ENCODE data around the gene RRAD.

Gene RRAD

GRCh38 chr16:66928702-66929388, 3.5 kb upstream of the RRAD start (continued):
- TF ChIP-seq ZNF398 (tag by site-specific recombination; IDR thresholded peaks at IDR 0.05) (no peak), ZNF175 (tag by site-specific recombination; IDR thresholded peaks at IDR 0.05) (no peak), ZNF19 (tag by site-specific recombination; IDR thresholded peaks at IDR 0.05; ENCODE audit: low read depth) (no peak)

- peaks cover 4 to 16% of the 10 kb centered on the region in 2 experiments; a peak in 2 of 3 replicates for H3K36me3 ChIP-seq (ENCODE audit: control insufficient read depth in 2 of 2, insufficient read depth in 1 of 2, low read length in 2 of 2)
- ChIA-PET POLR2A (interaction anchor here (0.9 to 1.4 kb wide), 8 partner anchors 8 to 36 kb away, joined by 3 to 11 read pairs (median 5); no protein-coding TSS in a partner anchor), CTCF (interaction anchor here (0.6 to 15.1 kb wide), 17 partner anchors 8 to 619 kb away, joined by 3 to 268 read pairs (median 3); partner anchors contain the start of gene CDH16)
- TF ChIP-seq ZNF311 (tag by site-specific recombination; IDR thresholded peaks at IDR 0.05; ENCODE audit: borderline replicate concordance) (0 out of 2 replicates have a peak, but pooled peaks have one; percentile 30), MEIS1 (CRISPR knock-in tag; IDR thresholded peaks at IDR 0.05; ENCODE audit: borderline replicate concordance) (no peak)
- H3K4me3 ChIP-seq (ENCODE audit: low read depth, low read length): no peak overlapping the region
- no peak overlapping the region for H3K27ac ChIP-seq (ENCODE audit: extremely low read depth, low read depth, low read length)
- no peaks in the 10 kb centered on the region; the same call in 1 of the 2 replicates for H3K4me1 ChIP-seq (ENCODE audit: control insufficient read depth, insufficient read depth, low read length)
- no peaks in the 10 kb centered on the region for H3K9me3 ChIP-seq (ENCODE audit: control insufficient read depth, insufficient read depth, low read depth, low read length)
These were observed 2.7 kb upstream of the RRAD start for GRCh38 chr16:66927918-66928649.

- Histone ChIP-seq H3K9me3 (ENCODE audit: control insufficient read depth, insufficient read depth, low read depth, low read length) (no peaks in the 10 kb centered on the region), H3K4me3 (ENCODE audit: low read depth, low read length) (no peak overlapping the region), H3K4me1 (ENCODE audit: control insufficient read depth, insufficient read depth, low read length) (no peaks in the 10 kb centered on the region; the same call in 1 of the 2 replicates), H3K36me3 (ENCODE audit: control insufficient read depth in 2 of 2, insufficient read depth in 1 of 2, low read length in 2 of 2) (peaks cover 4 to 8% of the 10 kb centered on the region in 2 experiments; a peak in 2 of 3 replicates), H3K27ac (ENCODE audit: extremely low read depth, low read depth, low read length) (0 out of 2 replicates have a peak overlapping the region, but pooled peaks have one; percentile 12)
- ChIA-PET CTCF (interaction anchor here (0.6 to 15.1 kb wide), 9 partner anchors 15 to 97 kb away, joined by 3 to 268 read pairs (median 3); partner anchors contain the start of gene NAE1), POLR2A (interaction anchor here (1.4 kb wide), 1 partner anchor 21 kb away, joined by 5 read pairs; no protein-coding TSS in a partner anchor)
- no peak for TF ChIP-seq KLF10 (tag by site-specific recombination; IDR thresholded peaks at IDR 0.05)
- TF ChIP-seq ZNF558 (tag by site-specific recombination; IDR thresholded peaks at IDR 0.05): no peak
- TF ChIP-seq ZNF416 (tag by site-specific recombination; IDR thresholded peaks at IDR 0.05): no peak
- no peak for TF ChIP-seq ZNF473 (tag by site-specific recombination; IDR thresholded peaks at IDR 0.05)
- peak; percentile 86 for TF ChIP-seq ZIC2 (tag by site-specific recombination; IDR thresholded peaks at IDR 0.05)
- peak; percentile 54 for TF ChIP-seq ZNF398 (tag by site-specific recombination; IDR thresholded peaks at IDR 0.05)
- no peak for TF ChIP-seq HIC1 (tag by site-specific recombination; IDR thresholded peaks at IDR 0.05)
- TF ChIP-seq ZBTB8A (tag by site-specific recombination; IDR thresholded peaks at IDR 0.05): 0 out of 2 replicates have a peak, but pooled peaks have one; percentile 13
- TF ChIP-seq KLF8 (tag by site-specific recombination; IDR thresholded peaks at IDR 0.05): no peak
- TF ChIP-seq GLIS1 (tag by site-specific recombination; IDR thresholded peaks at IDR 0.05): peak; percentile 63
- no peak for TF ChIP-seq ZNF704 (tag by site-specific recombination; IDR thresholded peaks at IDR 0.05)
- TF ChIP-seq OSR2 (tag by site-specific recombination; IDR thresholded peaks at IDR 0.05): no peak
- TF ChIP-seq ZNF621 (tag by site-specific recombination; IDR thresholded peaks at IDR 0.05): no peak
- TF ChIP-seq SP3 (tag by site-specific recombination; IDR thresholded peaks at IDR 0.05): no peak
- peak; percentile 31; the same call in 1 of the 2 replicates for TF ChIP-seq PATZ1 (tag by site-specific recombination; IDR thresholded peaks at IDR 0.05)
These were observed 1.7 kb upstream of the RRAD start for GRCh38 chr16:66926961-66927436.

All from HEK293 (cell line).